Fibroblast of lung (primary cell): Measurements from ENCODE around the gene HERC2. TPM values are rescaled to one million over a fixed set of nuclear protein-coding genes. Genes with fewer than 3 reads are reported as not detected.

ENCODE experiments used
- DNase-seq, 2 donors: peaks; one replicate each; pipeline versions ENCODE4 v3.0.0 to v3.0.0-alpha.2; 2010; ENCODE audit warnings: low read depth in 2 of 2
- H2AFZ ChIP-seq: 2 replicates; pipeline ENCODE4 v1.5.1; 2012; ENCODE audit warnings: low read length, control low read depth, inconsistent platforms
- H3K27ac ChIP-seq: 2 replicates; pipeline ENCODE4 v1.5.1; 2011; ENCODE audit warnings: low read length, control low read depth; ENCODE audit not compliant: insufficient read depth
- H3K27me3 ChIP-seq: 2 replicates; pipeline ENCODE4 v1.5.1; 2011; ENCODE audit warnings: mild to moderate bottlenecking, low read length; ENCODE audit not compliant: control insufficient read depth, insufficient read depth
- H3K36me3 ChIP-seq: 2 replicates; pipeline ENCODE4 v1.5.1; 2011; ENCODE audit warnings: low read length; ENCODE audit not compliant: control insufficient read depth, insufficient read depth
- H3K4me1 ChIP-seq: 2 replicates; pipeline ENCODE4 v1.5.1; 2011; ENCODE audit warnings: low read length; ENCODE audit not compliant: control insufficient read depth, insufficient read depth; ENCODE audit errors: extremely low read depth
- H3K4me2 ChIP-seq: 2 replicates; pipeline ENCODE4 v1.5.1; 2011; ENCODE audit warnings: low read length, control low read depth; ENCODE audit not compliant: insufficient read depth; ENCODE audit errors: extremely low read depth
- H3K4me3 ChIP-seq, 4 experiments: fragments of 200-600 bp in 1 of 4; sonication (generic) in 1 of 4; replicated peaks in 1 of 4; 2 replicates each; pipeline ENCODE4 v1.5.1; 2011 to 2016; ENCODE audit warnings: low read length in 4 of 4, low read depth in 3 of 4, mild to moderate bottlenecking in 3 of 4, control low read depth in 2 of 4, inconsistent platforms in 1 of 4, mixed read lengths in 1 of 4; ENCODE audit not compliant: insufficient read depth in 1 of 4; ENCODE audit errors: control extremely low read depth in 1 of 4
- H3K79me2 ChIP-seq: 2 replicates; pipeline ENCODE4 v1.5.1; 2012; ENCODE audit warnings: mild to moderate bottlenecking, low read length, inconsistent platforms; ENCODE audit not compliant: control insufficient read depth, insufficient read depth
- H3K9ac ChIP-seq: 2 replicates; pipeline ENCODE4 v1.5.1; 2011; ENCODE audit warnings: mild to moderate bottlenecking, low read length, control low read depth; ENCODE audit not compliant: insufficient read depth
- H3K9me3 ChIP-seq: 2 replicates; pipeline ENCODE4 v1.5.1; 2012; ENCODE audit warnings: low read depth, low read length; ENCODE audit not compliant: control insufficient read depth, insufficient read depth
- H4K20me1 ChIP-seq: 2 replicates; pipeline ENCODE4 v1.5.1; 2011; ENCODE audit warnings: low read length; ENCODE audit not compliant: control insufficient read depth, insufficient read depth; ENCODE audit errors: extremely low read depth
- CTCF ChIP-seq, 2 donors: IDR thresholded peaks in 1 of 2; conservative IDR thresholded peaks in 1 of 2; 1 replicate in 1 of 2; 2 replicates in 1 of 2; pipeline ENCODE4 v1.5.1; 2011 to 2012; ENCODE audit warnings: low read length in 2 of 2, control low read depth in 1 of 2, inconsistent platforms in 1 of 2, low read depth in 1 of 2, mild to moderate bottlenecking in 1 of 2
- EZH2 ChIP-seq: IDR thresholded peaks from 2 replicates; pipeline ENCODE4 v1.5.1; 2012; ENCODE audit warnings: low read length, control low read depth, mild to moderate bottlenecking; ENCODE audit errors: missing control alignments
- polyA plus RNA-seq, 2 donors: library from polyadenylated mRNA; depleted of rRNA in 1 of 2; stranded (reverse) in 1 of 2; unstranded in 1 of 2; fragments of >200 nt; gene quantifications; 2 replicates each; pipeline ENCODE4 v1.2.1, GENCODE V29; 2011 to 2012; ENCODE audit warnings: missing spikeins in 1 of 2
- total RNA-seq: library from RNA; depleted of rRNA; stranded (reverse); fragments of >200 nt; gene quantifications from 2 replicates; pipeline ENCODE4 v1.2.1, GENCODE V29; 2014

Gene HERC2
- total and polyA plus RNA-seq, 2 donors (not counting 1 experiment from before 2014, with no cell fraction given): 12.4 to 55.8 TPM

GRCh38 chr15:28165791-28166190, 156.2 kb downstream of the HERC2 start:
- Histone ChIP-seq H4K20me1 (no peaks in the 10 kb centered on the region), H3K9me3 (no peaks in the 10 kb centered on the region), H3K79me2 (no peaks in the 10 kb centered on the region), H3K4me3 (no peak overlapping the region), H3K9ac (no peak overlapping the region), H3K4me2 (no peak overlapping the region), H3K4me1 (no peaks in the 10 kb centered on the region), H3K27ac (no peak overlapping the region), H3K27me3 (no peaks in the 10 kb centered on the region), H2AFZ (no peak overlapping the region), H3K36me3 (peaks cover 6% of the 10 kb centered on the region)
- TF ChIP-seq EZH2: no peak
- no peak for TF ChIP-seq CTCF (conservative IDR thresholded peaks at IDR 0.05 in 1 of 2, IDR thresholded peaks at IDR 0.05 in 1 of 2; ENCODE audit: low read depth in 1 of 2, low read length in 2 of 2)
- DNase-seq: no peak

GRCh38 chr15:28164876-28165275, 157.1 kb downstream of the HERC2 start:
- no peak overlapping the region for H2AFZ ChIP-seq
- peaks cover 6% of the 10 kb centered on the region for H3K36me3 ChIP-seq
- H3K4me1 ChIP-seq: no peaks in the 10 kb centered on the region
- H3K9me3 ChIP-seq: no peaks in the 10 kb centered on the region
- no peaks in the 10 kb centered on the region for H3K27me3 ChIP-seq
- no peak overlapping the region for H3K4me3 ChIP-seq
- no peaks in the 10 kb centered on the region for H4K20me1 ChIP-seq
- no peak overlapping the region for H3K27ac ChIP-seq
- H3K4me2 ChIP-seq: no peak overlapping the region
- TF ChIP-seq CTCF (conservative IDR thresholded peaks at IDR 0.05 in 1 of 2, IDR thresholded peaks at IDR 0.05 in 1 of 2; ENCODE audit: low read depth in 1 of 2, low read length in 2 of 2) (no peak), EZH2 (no peak)
- H3K9ac ChIP-seq: no peak overlapping the region
- no peaks in the 10 kb centered on the region for H3K79me2 ChIP-seq
- DNase-seq: no peak

GRCh38 chr15:28154283-28154682, 167.7 kb downstream of the HERC2 start:
- Histone ChIP-seq H3K9me3 (no peaks in the 10 kb centered on the region), H3K36me3 (no peaks in the 10 kb centered on the region), H2AFZ (no peak overlapping the region), H3K4me1 (no peaks in the 10 kb centered on the region), H3K27ac (no peak overlapping the region), H3K79me2 (peaks cover 7% of the 10 kb centered on the region), H3K9ac (no peak overlapping the region), H4K20me1 (no peaks in the 10 kb centered on the region), H3K4me3 (no peak overlapping the region), H3K27me3 (no peaks in the 10 kb centered on the region), H3K4me2 (no peak overlapping the region)
- DNase-seq: no peak
- TF ChIP-seq CTCF (conservative IDR thresholded peaks at IDR 0.05 in 1 of 2, IDR thresholded peaks at IDR 0.05 in 1 of 2; ENCODE audit: low read depth in 1 of 2, low read length in 2 of 2) (no peak), EZH2 (no peak)
